ENCODE data around the gene CLDN6.
A peak's percentile ranks its signal among the peaks of the same experiment; 100 is the strongest.

The CLDN6 gene

DNA sequence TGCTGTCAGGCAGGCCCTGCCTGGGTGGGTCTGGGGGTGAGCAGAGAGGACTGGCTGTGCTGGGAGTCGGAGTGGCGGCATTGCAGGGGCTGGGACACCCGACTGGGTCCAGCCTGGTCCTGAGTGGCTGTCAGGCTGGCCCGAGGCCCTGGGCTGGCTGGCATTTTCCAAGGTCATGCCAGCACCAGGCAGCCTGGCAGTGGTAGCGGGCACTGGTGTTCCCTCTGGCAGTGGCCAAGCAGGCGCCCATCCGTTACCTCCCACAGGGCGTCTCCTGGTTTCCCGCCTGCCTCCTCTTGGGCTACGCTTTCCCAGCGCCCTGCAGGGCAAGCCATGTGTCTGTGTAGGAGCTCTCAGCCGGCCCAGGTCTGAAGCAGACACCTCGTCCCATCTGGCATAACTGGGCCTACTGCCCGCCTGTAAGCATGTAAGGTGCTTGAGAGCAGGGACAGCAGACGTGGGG, 32.1 kb downstream of the CLDN6 start:
- DNase-seq (ENCODE audit: low read depth), result no peak
- TF ChIP-seq CTCF (conservative IDR thresholded peaks at IDR 0.05; ENCODE audit: low read depth, low read length), result no peak
- no peak overlapping the region for H3K4me3 ChIP-seq (ENCODE audit: low read depth, low read length)

DNA sequence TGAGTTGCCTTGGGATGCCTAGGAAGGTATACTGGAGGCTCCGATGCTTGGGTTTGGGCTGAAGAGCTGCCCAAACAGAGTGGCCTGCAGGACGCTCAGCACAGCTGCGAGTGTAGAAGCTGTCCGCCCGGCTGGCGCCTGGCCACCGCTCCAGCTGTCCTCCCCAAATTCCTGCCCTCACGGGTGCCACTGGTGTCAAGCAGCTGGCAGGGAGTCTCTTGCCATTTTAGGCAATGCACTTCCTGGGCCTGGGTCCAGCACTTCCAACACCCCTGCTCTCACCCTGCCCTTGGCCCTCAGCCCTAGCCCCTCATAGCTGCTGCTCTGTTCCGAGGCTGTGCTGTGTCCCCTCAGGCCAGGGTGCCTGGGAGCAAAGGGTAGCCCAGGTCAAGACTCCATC, 32.5 kb downstream of the CLDN6 start:
- no peak for DNase-seq (ENCODE audit: low read depth)
- no peak overlapping the region for H3K4me3 ChIP-seq (ENCODE audit: low read depth, low read length)
- no peak for TF ChIP-seq CTCF (conservative IDR thresholded peaks at IDR 0.05; ENCODE audit: low read depth, low read length)

GRCh38 chr16:2983706-2984136, 34.3 kb downstream of the CLDN6 start:
- TF ChIP-seq CTCF (conservative IDR thresholded peaks at IDR 0.05; ENCODE audit: low read depth, low read length), result peak; percentile 52
- H3K4me3 ChIP-seq (ENCODE audit: low read depth, low read length), result peak overlapping the region; percentile 44
- peak; percentile 69 for DNase-seq (ENCODE audit: low read depth)

DNA sequence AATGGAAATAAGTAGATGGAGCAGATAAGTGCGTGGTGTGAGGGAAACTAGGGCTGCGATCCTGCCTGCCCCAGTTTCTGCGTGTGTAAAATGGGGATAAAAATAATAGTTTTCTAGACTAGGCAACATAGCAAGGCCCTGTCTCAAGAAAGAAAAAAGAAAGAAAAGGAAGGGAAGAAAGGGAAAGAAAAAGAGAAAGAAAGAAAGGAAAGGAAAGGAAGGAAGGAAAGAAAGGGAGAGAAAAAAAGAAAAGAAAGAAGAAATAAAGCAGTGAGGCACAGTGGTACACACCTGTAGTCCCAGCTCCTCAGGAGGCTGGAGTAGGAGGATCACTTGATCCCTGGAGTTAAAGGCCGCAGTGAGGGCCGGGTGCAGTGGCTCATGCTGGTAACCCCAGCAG, 35.6 kb downstream of the CLDN6 start:
- TF ChIP-seq CTCF (conservative IDR thresholded peaks at IDR 0.05; ENCODE audit: low read depth, low read length), result no peak

DNA sequence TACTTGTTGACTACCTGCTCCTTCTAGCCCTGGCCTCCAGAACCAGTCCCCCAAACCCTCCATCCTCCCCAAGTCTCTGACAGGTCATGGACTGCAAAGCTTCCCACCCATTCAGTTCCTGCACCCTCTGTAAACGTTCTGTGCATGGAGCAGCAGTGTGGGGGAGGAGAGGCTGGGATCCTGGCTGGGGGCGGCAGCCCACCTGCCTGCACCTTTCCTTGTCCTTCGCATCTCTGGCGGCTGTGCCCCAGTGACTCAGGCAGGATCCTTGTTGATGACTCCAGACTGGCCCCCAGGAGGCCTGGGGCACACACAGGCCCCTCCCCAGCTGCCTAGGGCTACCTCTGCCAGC, 36.1 kb downstream of the CLDN6 start:
- no peak for TF ChIP-seq CTCF (conservative IDR thresholded peaks at IDR 0.05; ENCODE audit: low read depth, low read length)
- no peak overlapping the region for H3K4me3 ChIP-seq (ENCODE audit: low read depth, low read length)
- DNase-seq (ENCODE audit: low read depth), result no peak

More for the DNA sequence above, 35.6 kb downstream of the CLDN6 start:
- no peak for DNase-seq (ENCODE audit: low read depth)
- no peak overlapping the region for H3K4me3 ChIP-seq (ENCODE audit: low read depth, low read length)

DNA sequence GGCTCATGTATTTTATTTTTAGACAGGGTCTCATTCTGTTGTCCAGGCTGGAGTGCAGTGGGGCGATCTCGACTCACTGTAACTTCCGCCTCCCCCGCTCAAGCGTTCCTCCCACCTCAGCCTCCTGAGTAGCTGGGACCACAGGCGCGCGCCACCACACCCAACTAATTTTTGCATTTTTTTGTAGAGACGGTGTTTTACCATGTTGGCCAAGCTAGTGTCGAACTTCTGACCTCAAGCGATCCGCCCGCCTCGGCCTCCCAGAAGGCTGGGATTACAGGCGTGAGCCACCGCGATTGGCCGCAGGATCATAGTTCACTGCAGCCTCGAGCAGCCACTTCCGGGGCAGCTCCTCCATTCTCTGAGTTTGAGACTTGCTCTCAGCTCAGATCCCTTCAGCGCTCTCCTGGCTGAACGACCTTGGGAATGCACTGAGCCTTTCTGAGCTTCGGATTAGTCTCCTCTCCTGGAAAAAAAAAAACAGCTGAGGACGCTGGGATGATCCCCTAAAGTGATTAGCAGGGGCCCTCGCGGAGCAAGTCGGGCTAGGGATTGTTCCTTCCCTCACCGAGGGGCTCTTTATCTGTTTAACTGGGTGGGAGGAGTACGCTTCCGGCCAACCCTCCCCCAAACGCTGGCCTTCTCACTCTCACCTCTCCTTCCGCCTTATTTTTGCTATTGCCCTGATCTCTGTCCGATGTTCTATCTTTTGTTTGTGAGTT, 36.6 kb downstream of the CLDN6 start:
- no peak overlapping the region for H3K4me3 ChIP-seq (ENCODE audit: low read depth, low read length)
- DNase-seq (ENCODE audit: low read depth), result peak; percentile 11
- TF ChIP-seq CTCF (conservative IDR thresholded peaks at IDR 0.05; ENCODE audit: low read depth, low read length), result no peak

Data from choroid plexus epithelial cell (primary cell).